ENCODE data around the gene CYTH3.
"Not testable (repeated sequence)": the region's sequence is repeated elsewhere in the genome, so short reads cannot be mapped to it uniquely, and the experiment has no call there.

The CYTH3 gene

DNA sequence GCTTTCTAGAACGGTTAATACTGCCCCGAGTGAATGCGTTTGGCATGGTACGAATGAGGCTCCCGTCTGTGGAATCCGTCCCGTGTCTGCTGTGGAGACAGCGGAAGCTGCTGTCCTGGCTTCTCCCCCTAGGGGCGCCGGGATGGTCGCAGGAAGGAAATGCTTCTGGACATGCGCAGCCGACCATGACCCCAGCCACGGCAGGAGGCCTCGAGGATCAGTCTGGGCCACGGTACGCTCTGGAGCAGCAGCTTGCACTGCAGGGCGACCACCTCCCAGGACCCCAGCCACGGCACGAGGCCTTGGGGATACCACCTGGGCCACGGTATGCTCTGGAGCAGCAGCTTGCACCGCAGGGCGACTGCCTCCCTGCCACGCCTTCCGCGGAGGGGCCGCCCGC, 107.9 kb downstream of the CYTH3 start:
- DNase-seq = no peak

DNA sequence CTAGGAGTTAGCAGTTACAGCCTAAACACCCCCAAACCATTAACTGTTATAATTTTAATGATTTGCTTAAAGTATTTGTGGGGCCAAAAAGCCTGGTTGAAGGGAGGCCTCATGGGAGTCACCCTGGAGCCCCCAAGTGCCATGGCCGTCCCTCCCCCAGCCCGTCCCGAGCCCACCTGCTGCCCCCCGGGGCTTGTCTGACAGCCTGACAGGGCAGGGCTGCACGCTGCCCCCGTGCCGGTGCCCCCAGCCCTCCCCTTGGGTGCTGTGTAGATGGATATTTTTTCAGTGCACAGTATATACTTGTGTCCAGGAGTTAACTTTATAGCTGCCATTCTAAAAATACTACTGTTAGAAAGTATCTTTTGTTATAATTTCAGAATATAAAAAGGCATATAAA, 108.4 kb downstream of the CYTH3 start:
- DNase-seq = no peak

- DNase-seq = no peak
These were observed 109.0 kb downstream of the CYTH3 start for GRCh38 chr7:6163402-6163801.

DNA sequence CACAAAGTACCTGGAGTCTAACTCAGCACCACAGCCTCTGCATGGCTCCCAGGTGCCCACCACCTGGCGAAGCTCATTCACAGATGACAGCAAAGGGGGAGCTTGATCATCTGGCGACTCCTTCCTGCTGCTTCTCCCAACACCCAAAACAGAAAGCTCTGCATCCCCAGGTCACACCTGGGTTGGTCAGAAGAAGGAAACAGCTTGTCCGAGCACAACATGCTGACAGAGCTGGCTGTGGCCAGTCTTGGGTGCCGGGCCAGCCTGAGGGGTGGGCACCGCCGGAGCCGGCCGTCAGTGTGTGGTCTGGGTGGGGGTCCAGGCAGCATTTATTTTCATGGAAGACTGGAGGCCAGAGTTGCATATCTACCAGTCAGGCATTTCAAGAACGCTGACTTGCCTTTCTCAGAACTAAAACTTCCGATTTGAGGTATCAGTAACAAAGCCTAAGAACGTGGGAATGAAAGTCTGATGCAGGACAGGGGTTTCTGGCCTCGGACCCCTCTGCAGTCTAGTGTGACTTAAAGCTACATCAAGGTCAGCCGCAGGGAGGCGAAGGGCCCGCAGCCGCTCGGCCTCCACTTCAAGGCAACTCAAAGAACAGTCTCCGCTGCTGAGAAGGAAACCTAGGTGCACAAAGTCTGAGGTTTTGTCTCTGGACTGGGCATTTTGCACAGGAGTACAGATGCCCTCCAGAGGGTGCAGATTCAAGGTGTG, 109.6 kb downstream of the CYTH3 start:
- DNase-seq = no peak

DNA sequence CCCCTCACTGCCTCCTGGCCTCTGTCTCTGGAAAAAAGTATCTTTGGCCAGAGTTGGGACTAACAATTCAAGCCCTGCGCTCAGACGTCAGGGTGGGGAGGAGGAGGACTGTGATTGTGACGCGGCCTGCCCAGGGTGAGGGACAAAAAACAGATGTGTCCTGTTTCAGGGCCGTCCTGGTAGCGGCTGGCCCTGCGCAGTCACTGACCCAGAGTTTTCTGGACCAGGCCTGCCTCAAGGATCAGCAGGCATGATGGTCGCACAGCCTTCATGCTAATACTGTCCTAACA, 110.1 kb downstream of the CYTH3 start:
- no peak for DNase-seq

DNA sequence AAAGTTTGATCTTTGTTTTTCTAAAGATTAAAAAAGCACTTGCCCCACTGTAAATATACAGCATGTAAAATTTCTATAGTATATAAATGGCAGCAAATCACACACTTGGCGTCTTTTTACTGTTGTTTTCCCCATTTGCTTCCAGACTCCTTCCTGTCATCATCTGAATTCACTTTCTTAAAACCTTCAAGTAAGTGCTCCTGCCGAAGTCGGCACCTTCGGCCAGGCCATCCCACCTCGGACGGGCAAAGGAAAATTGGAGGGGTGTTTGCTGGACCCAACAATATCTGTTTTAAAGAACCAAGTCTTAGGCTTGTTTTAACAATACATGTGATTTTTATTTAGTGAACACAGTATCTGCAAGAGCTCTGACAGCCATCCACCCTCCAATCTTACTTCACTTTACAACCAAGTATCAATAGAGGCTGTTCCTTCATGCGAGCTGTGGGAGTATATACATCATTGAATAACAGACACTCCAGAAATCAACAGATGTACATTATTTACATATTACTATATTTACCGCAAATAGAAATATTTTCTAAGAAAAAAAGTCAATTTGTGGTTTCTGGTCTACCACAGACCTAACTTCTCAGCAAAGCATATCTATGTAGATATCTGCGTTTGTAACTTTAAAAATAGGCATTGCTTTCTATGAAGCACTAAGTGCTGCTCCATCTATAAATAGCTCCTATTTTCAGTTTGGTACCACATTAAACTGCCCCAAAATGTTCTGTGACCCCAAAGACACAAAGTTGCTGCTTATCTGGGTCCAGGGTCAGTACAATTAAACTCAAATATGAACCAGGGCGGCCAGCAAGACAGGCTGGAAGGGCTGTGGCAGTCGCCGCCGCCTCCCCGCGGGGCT, 110.7 kb downstream of the CYTH3 start:
- no peak for DNase-seq

DNA sequence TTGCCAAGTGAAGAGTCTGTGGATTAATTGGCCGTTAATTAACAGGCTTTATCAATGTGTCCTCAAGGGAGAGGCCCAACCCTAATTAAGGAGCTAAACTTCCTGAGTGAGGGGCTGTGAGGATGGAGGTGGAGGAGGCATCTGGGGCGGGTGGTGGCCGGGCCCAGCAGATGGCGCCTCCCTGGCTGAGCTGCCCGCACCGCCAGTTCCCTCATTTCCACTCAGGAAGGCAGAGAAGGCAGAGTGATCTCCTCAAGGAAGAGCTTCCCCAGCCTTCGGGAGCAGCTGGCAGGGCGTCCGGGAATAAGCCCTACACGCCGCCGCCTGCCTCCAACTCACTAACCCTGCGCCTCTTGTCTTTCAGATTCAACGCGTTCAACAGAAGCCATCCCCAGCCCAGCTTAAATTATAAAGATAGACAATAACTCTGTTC, 112.2 kb downstream of the CYTH3 start:
- no peak for DNase-seq

GRCh38 chr7:6159524-6160031, 112.8 kb downstream of the CYTH3 start:
- DNase-seq = no peak

DNA sequence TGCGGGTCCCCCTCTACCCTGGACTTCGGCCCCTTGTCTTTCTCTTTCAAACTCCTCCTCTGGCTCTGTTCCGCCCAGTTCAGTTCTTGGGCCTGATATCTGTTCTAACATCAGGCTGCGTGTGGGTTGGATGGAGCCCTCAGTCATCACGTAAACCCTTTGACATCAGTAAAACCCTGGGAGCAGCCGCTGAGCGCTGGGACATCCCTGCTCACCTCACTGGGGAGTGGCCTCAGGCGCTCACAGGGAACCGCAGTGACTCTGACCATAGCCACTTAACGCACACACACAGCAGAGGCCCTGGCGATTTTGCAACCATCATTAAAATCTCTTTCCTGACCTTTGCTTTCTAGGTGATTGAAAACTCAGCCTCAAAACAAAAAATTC, 113.3 kb downstream of the CYTH3 start:
- DNase-seq = no peak

GRCh38 chr7:6158424-6159096, 113.9 kb downstream of the CYTH3 start:
- no peak for DNase-seq

DNA sequence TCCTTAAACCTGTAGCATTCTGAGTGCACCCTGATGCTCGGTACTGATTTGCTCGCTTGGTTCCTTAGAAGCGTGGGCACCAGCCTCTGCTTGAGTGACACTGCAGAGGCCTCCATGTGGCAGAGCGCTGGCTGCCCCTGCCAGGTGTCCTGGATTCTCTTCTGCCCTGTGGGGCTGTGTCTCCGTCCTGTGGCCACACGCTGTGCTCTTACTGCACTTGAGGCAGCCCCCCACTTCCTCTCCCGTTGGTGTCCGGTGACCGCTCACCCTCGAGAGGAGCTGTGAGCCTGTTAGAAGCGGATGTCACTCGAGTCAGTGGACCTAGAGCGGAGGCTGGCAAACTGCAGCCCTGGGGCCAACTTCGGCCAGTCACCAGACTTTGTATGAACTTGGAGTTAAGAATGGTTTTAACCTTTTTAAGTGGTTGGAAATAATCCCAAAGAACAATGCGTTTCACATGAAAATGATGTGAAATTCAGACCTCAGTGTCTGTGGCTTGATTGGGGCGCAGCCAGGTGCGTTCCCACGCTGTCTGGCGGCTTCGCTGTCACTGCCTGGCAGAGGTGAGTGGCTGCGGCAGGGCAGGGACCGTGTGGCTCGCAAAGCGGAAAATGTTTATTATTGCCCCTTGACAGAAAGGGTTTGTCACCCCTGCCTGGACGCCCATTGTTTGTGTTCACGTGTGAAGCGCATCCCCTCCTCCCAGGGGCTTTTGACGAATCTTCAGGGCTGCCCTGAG, 114.6 kb downstream of the CYTH3 start:
- DNase-seq = no peak

GRCh38 chr7:6156734-6157133, 115.7 kb downstream of the CYTH3 start:
- no peak for DNase-seq

- no peak for DNase-seq
These were observed 116.8 kb downstream of the CYTH3 start for GRCh38 chr7:6155596-6155995.

- no peak for DNase-seq
These were observed 117.7 kb downstream of the CYTH3 start for GRCh38 chr7:6154542-6155404.

- no peak for DNase-seq
These were observed 118.5 kb downstream of the CYTH3 start for GRCh38 chr7:6153646-6154541.

GRCh38 chr7:6151994-6152735, 120.3 kb downstream of the CYTH3 start:
- DNase-seq = no peak

- DNase-seq = not testable (repeated sequence)
These were observed 120.9 kb downstream of the CYTH3 start for GRCh38 chr7:6151527-6151926.

GRCh38 chr7:6149996-6150395, 122.4 kb downstream of the CYTH3 start:
- no peak for DNase-seq

GRCh38 chr7:6148724-6149360, 123.6 kb downstream of the CYTH3 start:
- no peak for DNase-seq

GRCh38 chr7:6147627-6148026, 124.8 kb downstream of the CYTH3 start:
- DNase-seq = no peak
